Uterus (tissue), 4 donors: ENCODE measurements around the gene CYSLTR2. TPM values are rescaled to one million over a fixed set of nuclear protein-coding genes. Genes with fewer than 3 reads are reported as not detected.
"Not testable (repeated sequence)": the region's sequence is repeated elsewhere in the genome, so short reads cannot be mapped to it uniquely, and the experiment has no call there.

Experiments used
- DNase-seq, 2 donors: peaks; one replicate each; pipeline ENCODE4 v3.0.0-alpha.2; 2019 to 2020
- H3K27ac ChIP-seq, 2 donors: fragments of 200-600 bp; sonication (generic); 1 replicate in 1 of 2; 2 replicates in 1 of 2; pipeline ENCODE4 v1.5.1; 2016 to 2018
- H3K27me3 ChIP-seq, 2 donors: fragments of 200-600 bp; sonication (generic); one replicate each; pipeline ENCODE4 v1.5.1; 2018 to 2019; ENCODE audit warnings: control low read depth in 1 of 2
- H3K36me3 ChIP-seq, 2 donors: fragments of 200-600 bp; sonication (generic); one replicate each; pipeline ENCODE4 v1.5.1; 2019; ENCODE audit warnings: control low read depth in 1 of 2
- H3K4me1 ChIP-seq, 2 donors: fragments of 200-600 bp; sonication (generic); one replicate each; pipeline ENCODE4 v1.5.1; 2018 to 2019; ENCODE audit warnings: control low read depth in 1 of 2
- H3K4me3 ChIP-seq, 2 donors: fragments of 200-600 bp; sonication (generic); 1 replicate in 1 of 2; 2 replicates in 1 of 2; pipeline ENCODE4 v1.5.1; 2018 to 2019; ENCODE audit warnings: mild to moderate bottlenecking in 1 of 2
- H3K9me3 ChIP-seq, 2 donors: fragments of 200-600 bp; sonication (generic); one replicate each; pipeline ENCODE4 v1.5.1; 2019; ENCODE audit warnings: control low read depth in 1 of 2
- POLR2A ChIP-seq, 2 donors: fragments of 450-650 bp; IDR thresholded peaks; one replicate each; pipeline ENCODE4 v1.6.1; 2016; ENCODE audit warnings: antibody characterized with exemption in 2 of 2, mild to moderate bottlenecking in 1 of 2, moderate library complexity in 1 of 2
- intact Hi-C: fragments of 100-400 bp; cut with DNase I; formaldehyde crosslinking; loops from one replicate; pipeline ENCODE4 v1.15.1; 2023; ENCODE audit warnings: low total_unique reads
- total RNA-seq, 4 donors: library from RNA; depleted of rRNA in 3 of 4; stranded (reverse); fragments of >200 nt in 3 of 4; gene quantifications; one replicate each; pipeline versions ENCODE4 v1.1.0 to v1.2.4, GENCODE V29; 2014 to 2023
- TF ChIP-seq, protein P1 (sequence below), 4 experiments: fragments of 200-600 bp in 2 of 4; fragments of 450-650 bp in 2 of 4; sonication (generic) in 2 of 4; IDR thresholded peaks; one replicate each; pipeline ENCODE4 v1.5.1; 2016 to 2019; ENCODE audit warnings: antibody characterized with exemption in 4 of 4, mild to moderate bottlenecking in 2 of 4, moderate library complexity in 1 of 4
- donor health status: DM: yes; HTN: yes; CAD: no.

Gene CYSLTR2
- total RNA-seq, 4 donors from 2014 or later, result 0.15 to 1.6 (median 0.42) TPM

DNA sequence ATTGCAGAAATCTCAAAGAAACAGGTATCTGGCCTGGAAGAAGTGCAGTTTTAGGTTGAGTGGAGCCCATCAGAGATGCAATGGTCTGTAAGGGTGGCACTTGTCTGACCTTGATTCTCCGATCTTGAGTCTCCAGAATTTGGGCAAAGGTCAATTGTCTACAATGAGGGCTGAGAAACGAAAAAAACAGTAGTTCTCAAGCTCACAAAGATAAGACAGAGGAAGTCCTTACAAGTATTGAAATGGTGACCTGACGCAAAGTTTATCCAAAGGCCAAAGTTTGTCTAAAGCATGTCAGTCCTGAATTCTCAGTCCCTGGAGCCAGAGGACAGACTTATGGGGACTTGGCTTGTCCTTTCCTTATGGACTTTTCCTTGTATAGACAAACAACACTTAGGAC is 40.3 kb downstream of the CYSLTR2 start:
- no peaks in the 10 kb centered on the region for H3K4me1 ChIP-seq
- DNase-seq, result no peak
- H3K36me3 ChIP-seq, result no peaks in the 10 kb centered on the region
- no peak for TF ChIP-seq POLR2A (IDR thresholded peaks at IDR 0.05)
- TF ChIP-seq, protein P1, sequence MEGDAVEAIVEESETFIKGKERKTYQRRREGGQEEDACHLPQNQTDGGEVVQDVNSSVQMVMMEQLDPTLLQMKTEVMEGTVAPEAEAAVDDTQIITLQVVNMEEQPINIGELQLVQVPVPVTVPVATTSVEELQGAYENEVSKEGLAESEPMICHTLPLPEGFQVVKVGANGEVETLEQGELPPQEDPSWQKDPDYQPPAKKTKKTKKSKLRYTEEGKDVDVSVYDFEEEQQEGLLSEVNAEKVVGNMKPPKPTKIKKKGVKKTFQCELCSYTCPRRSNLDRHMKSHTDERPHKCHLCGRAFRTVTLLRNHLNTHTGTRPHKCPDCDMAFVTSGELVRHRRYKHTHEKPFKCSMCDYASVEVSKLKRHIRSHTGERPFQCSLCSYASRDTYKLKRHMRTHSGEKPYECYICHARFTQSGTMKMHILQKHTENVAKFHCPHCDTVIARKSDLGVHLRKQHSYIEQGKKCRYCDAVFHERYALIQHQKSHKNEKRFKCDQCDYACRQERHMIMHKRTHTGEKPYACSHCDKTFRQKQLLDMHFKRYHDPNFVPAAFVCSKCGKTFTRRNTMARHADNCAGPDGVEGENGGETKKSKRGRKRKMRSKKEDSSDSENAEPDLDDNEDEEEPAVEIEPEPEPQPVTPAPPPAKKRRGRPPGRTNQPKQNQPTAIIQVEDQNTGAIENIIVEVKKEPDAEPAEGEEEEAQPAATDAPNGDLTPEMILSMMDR (IDR thresholded peaks at IDR 0.05), result no peak
- intact Hi-C loops, result no loop called here
- H3K4me3 ChIP-seq, result no peak overlapping the region
- no peaks in the 10 kb centered on the region for H3K27me3 ChIP-seq
- H3K27ac ChIP-seq, result no peak overlapping the region
- no peaks in the 10 kb centered on the region for H3K9me3 ChIP-seq

DNA sequence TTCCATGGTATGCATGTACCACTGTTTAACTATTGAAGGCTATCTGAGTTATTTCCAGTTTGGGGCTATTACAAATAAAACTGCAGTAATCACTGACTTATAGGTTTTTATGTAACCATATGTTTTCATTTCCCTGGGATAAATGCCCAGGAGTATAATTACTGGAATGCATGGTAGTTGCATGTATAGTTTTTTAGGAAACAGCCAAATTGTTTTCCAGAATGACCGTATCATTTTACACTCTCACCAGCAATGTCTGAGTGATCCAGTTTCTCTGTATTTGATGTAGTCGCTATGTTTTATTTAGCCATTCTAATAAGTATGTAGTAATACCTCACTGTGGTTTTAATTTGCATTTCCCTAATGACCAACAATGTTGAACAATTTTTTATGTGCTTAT is 42.0 kb downstream of the CYSLTR2 start:
- no peaks in the 10 kb centered on the region for H3K9me3 ChIP-seq
- H3K27me3 ChIP-seq, result no peaks in the 10 kb centered on the region
- H3K36me3 ChIP-seq, result no peaks in the 10 kb centered on the region
- no peak for TF ChIP-seq POLR2A (IDR thresholded peaks at IDR 0.05)
- TF ChIP-seq, protein P1 (IDR thresholded peaks at IDR 0.05), result no peak
- DNase-seq, result no peak
- no peak overlapping the region for H3K27ac ChIP-seq
- intact Hi-C loops, result no loop called here
- H3K4me3 ChIP-seq, result no peak overlapping the region
- H3K4me1 ChIP-seq, result no peaks in the 10 kb centered on the region

DNA sequence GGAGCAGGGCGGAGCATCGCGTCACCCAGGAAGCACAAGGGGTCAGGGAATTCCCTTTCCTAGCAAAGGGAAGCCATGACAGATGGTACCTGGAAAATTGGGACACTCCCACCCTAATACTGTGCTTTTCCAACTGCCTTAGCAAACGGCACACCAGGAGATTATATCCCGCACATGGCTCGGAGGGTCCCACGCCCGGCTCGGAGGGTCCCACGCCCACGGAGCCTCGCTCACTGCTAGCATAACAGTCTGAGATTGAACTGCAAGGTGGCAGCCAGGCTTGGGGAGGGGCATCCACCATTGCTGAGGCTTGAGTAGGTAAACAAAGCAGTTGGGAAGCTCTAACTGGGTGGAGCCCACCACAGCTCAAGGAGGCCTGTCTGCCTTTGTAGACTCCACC is 42.9 kb downstream of the CYSLTR2 start:
- H3K4me3 ChIP-seq, H3K9me3 ChIP-seq, DNase-seq, intact Hi-C loops, H3K27ac ChIP-seq, H3K4me1 ChIP-seq, H3K36me3 ChIP-seq, H3K27me3 ChIP-seq: not testable (repeated sequence)

DNA sequence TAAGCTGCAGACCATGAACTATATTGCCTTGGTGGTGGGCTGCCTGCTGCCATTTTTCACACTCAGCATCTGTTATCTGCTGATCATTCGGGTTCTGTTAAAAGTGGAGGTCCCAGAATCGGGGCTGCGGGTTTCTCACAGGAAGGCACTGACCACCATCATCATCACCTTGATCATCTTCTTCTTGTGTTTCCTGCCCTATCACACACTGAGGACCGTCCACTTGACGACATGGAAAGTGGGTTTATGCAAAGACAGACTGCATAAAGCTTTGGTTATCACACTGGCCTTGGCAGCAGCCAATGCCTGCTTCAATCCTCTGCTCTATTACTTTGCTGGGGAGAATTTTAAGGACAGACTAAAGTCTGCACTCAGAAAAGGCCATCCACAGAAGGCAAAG is 53.7 kb downstream of the CYSLTR2 start:
- intact Hi-C loops, result no loop called here
- TF ChIP-seq POLR2A (IDR thresholded peaks at IDR 0.05), result no peak
- TF ChIP-seq, protein P1 (IDR thresholded peaks at IDR 0.05), result no peak
- no peaks in the 10 kb centered on the region for H3K4me1 ChIP-seq

DNA sequence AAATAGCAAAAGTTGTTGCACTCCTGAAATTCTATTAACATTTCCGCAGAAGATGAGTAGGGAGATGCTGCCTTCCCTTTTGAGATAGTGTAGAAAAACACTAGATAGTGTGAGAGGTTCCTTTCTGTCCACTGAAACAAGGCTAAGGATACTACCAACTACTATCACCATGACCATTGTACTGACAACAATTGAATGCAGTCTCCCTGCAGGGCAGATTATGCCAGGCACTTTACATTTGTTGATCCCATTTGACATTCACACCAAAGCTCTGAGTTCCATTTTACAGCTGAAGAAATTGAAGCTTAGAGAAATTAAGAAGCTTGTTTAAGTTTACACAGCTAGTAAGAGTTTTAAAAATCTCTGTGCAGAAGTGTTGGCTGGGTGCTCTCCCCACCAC is 55.0 kb downstream of the CYSLTR2 start:
- no peaks in the 10 kb centered on the region for H3K36me3 ChIP-seq
- intact Hi-C loops, result no loop called here
- no peak overlapping the region for H3K27ac ChIP-seq
- H3K4me1 ChIP-seq, result no peaks in the 10 kb centered on the region
- no peaks in the 10 kb centered on the region for H3K27me3 ChIP-seq
- no peaks in the 10 kb centered on the region for H3K9me3 ChIP-seq
- no peak for TF ChIP-seq POLR2A (IDR thresholded peaks at IDR 0.05)
- TF ChIP-seq, protein P1 (IDR thresholded peaks at IDR 0.05), result no peak
- no peak for DNase-seq
- no peak overlapping the region for H3K4me3 ChIP-seq

More for the DNA sequence above, 53.7 kb downstream of the CYSLTR2 start:
- Histone ChIP-seq H3K27me3 (no peaks in the 10 kb centered on the region), H3K36me3 (no peaks in the 10 kb centered on the region), H3K4me3 (no peak overlapping the region), H3K9me3 (no peaks in the 10 kb centered on the region), H3K27ac (no peak overlapping the region)
- DNase-seq, result no peak

DNA sequence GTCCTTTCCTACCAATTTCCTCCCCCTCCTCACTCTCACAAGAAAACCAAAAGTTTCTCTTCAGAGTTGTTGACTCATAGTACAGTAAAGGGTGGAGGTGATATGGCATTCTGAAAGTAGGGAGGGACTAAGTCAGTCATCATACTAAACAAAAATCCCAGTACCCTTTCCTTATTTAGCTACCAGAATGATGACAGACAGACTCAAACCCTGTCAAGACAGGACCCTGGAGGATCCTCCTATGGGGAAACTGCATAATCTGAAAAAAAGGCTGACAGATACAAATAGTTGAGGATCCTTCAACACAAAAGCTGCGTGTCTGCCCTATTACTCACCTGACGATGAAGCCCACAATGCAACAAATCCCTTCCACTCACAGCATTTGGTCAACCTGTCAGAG is 55.5 kb downstream of the CYSLTR2 start:
- DNase-seq, result no peak
- no peak overlapping the region for H3K27ac ChIP-seq
- H3K4me1 ChIP-seq, result no peaks in the 10 kb centered on the region
- H3K4me3 ChIP-seq, result no peak overlapping the region
- H3K36me3 ChIP-seq, result no peaks in the 10 kb centered on the region
- no peaks in the 10 kb centered on the region for H3K9me3 ChIP-seq
- H3K27me3 ChIP-seq, result no peaks in the 10 kb centered on the region
- intact Hi-C loops, result no loop called here
- TF ChIP-seq, protein P1 (IDR thresholded peaks at IDR 0.05), result no peak
- no peak for TF ChIP-seq POLR2A (IDR thresholded peaks at IDR 0.05)
